ENCODE data around the gene HAO2.

GRCh38 chr1:119431836-119432235 lies 63.3 kb downstream of the HAO2 start:
- no peak for TF ChIP-seq CTCF (IDR thresholded peaks at IDR 0.05)
- TF ChIP-seq POLR2A (IDR thresholded peaks at IDR 0.05) = no peak

Data from lower leg skin (tissue), 3 donors.